Glutamatergic neuron (in vitro differentiated cells): ENCODE measurements around the gene DAZAP1. TPM values are rescaled to one million over a fixed set of nuclear protein-coding genes. Genes with fewer than 3 reads are reported as not detected.

Source experiments
- DNase-seq: peaks from one replicate; pipeline ENCODE4 v3.0.0; 2022
- H3K27ac Mint-ChIP-seq: one replicate; pipeline ENCODE4 v1.8.0; 2020; ENCODE audit warnings: mild to moderate bottlenecking, mixed read lengths, inconsistent platforms; ENCODE audit not compliant: unreplicated experiment
- H3K27me3 Mint-ChIP-seq: one replicate; pipeline ENCODE4 v1.8.0; 2020; ENCODE audit warnings: mild to moderate bottlenecking, moderate library complexity, mixed read lengths, inconsistent platforms; ENCODE audit not compliant: unreplicated experiment
- H3K36me3 Mint-ChIP-seq: one replicate; pipeline ENCODE4 v1.8.0; 2020; ENCODE audit warnings: mild to moderate bottlenecking, mixed read lengths, inconsistent platforms; ENCODE audit not compliant: unreplicated experiment
- H3K4me1 Mint-ChIP-seq: one replicate; pipeline ENCODE4 v1.8.0; 2020; ENCODE audit warnings: mild to moderate bottlenecking, low read depth, mixed read lengths, inconsistent platforms; ENCODE audit not compliant: unreplicated experiment
- H3K4me3 Mint-ChIP-seq: one replicate; pipeline ENCODE4 v1.8.0; 2020; ENCODE audit warnings: mild to moderate bottlenecking, mixed read lengths, inconsistent platforms; ENCODE audit not compliant: unreplicated experiment
- H3K9me3 Mint-ChIP-seq: one replicate; pipeline ENCODE4 v1.8.0; 2020; ENCODE audit warnings: mild to moderate bottlenecking, moderate library complexity, mixed read lengths, inconsistent platforms; ENCODE audit not compliant: unreplicated experiment
- total RNA-seq: library from RNA; stranded (reverse); fragmentation: NEBNext Ultra II Directional; extraction: Animal tissue kit (Norgen Biotek cat#: 25700); gene quantifications from one replicate; pipeline ENCODE4 v1.2.1, GENCODE V29; 2021; ENCODE audit not compliant: unreplicated experiment
- TF ChIP-seq, protein P1 (sequence below): fragments of 200-600 bp; sonication (generic); IDR thresholded peaks from one replicate; pipeline ENCODE4 v1.5.0; 2021; ENCODE audit not compliant: partially characterized antibody, unreplicated experiment

Gene DAZAP1
- total RNA-seq, 1 donor from 2014 or later, result 135 TPM

DNA sequence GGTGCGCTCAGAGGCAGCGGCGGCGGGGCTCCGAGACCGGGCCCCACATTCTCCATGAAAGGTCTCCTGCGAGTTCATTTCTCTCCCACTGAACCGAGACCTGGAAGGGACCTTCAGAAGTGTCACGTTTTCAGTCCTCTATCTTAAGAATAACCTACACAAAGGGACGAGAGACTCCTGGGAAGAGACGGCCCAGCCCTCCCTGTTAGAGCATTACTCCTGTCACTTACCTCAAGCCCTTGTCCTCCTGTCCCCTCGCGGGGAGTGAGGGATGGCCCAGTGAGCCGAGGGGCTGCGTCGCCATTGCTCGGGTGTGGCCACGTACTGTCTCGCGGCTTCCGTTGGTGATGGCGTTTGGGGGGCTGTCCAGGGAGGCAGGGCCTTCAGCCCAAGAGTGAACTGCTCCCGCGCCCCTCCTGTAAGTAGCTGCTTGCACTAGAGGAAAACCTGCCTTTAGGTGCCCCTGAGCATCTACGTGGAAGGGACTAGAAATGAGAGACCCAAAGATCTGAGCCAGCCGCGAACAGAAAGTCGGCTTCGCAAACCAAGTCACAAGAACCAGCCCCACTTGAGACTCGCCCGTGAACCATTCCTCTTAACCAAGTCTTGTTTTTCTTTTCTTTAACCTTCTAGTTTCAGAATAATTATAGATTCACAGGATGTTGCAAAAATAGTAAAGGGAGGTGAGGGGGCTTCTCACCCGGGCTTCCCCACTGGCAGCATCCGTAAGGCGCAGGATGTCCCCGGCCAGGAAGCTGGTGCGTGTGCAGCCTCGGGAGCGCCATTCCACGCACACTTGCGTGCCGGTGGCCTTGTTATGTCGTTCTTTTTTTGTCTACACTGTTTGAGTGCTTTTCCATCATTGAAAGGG lies 44.8 kb upstream of the DAZAP1 start:
- peaks cover 33% of the 10 kb centered on the region for H3K4me1 Mint-ChIP-seq
- H3K27me3 Mint-ChIP-seq, result peaks cover 4% of the 10 kb centered on the region
- H3K27ac Mint-ChIP-seq, result peak overlapping the region; percentile 49
- no peak overlapping the region for H3K4me3 Mint-ChIP-seq
- TF ChIP-seq, protein P1, sequence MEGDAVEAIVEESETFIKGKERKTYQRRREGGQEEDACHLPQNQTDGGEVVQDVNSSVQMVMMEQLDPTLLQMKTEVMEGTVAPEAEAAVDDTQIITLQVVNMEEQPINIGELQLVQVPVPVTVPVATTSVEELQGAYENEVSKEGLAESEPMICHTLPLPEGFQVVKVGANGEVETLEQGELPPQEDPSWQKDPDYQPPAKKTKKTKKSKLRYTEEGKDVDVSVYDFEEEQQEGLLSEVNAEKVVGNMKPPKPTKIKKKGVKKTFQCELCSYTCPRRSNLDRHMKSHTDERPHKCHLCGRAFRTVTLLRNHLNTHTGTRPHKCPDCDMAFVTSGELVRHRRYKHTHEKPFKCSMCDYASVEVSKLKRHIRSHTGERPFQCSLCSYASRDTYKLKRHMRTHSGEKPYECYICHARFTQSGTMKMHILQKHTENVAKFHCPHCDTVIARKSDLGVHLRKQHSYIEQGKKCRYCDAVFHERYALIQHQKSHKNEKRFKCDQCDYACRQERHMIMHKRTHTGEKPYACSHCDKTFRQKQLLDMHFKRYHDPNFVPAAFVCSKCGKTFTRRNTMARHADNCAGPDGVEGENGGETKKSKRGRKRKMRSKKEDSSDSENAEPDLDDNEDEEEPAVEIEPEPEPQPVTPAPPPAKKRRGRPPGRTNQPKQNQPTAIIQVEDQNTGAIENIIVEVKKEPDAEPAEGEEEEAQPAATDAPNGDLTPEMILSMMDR, result no peak
- H3K36me3 Mint-ChIP-seq, result peaks cover 5% of the 10 kb centered on the region
- H3K9me3 Mint-ChIP-seq, result peaks cover 2% of the 10 kb centered on the region
- no peak for DNase-seq

DNA sequence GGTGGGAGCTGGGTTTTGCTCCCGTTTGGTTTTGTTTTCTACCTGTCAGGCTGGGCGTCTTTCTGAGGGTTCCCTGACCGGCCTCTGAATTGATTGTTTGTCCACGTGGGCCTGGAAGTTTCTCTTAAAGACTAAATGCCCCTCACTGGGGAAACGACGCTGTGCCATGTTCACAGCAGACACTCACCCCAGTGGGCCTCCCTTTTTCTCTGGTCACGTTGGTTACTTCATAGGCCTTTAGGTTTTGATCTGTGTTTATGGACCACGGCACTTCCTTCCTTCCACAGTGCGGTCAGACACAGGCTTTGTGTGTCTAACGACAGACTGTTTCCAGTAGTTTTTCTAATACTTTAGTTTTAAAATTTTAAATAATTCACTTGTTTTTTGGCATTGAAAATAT lies 43.8 kb upstream of the DAZAP1 start:
- H3K9me3 Mint-ChIP-seq, result peaks cover 2% of the 10 kb centered on the region
- TF ChIP-seq, protein P1, result no peak
- no peak overlapping the region for H3K4me3 Mint-ChIP-seq
- H3K4me1 Mint-ChIP-seq, result peaks cover 27% of the 10 kb centered on the region
- DNase-seq, result no peak
- peaks cover 5% of the 10 kb centered on the region for H3K36me3 Mint-ChIP-seq
- H3K27ac Mint-ChIP-seq, result no peak overlapping the region
- H3K27me3 Mint-ChIP-seq, result peaks cover 2% of the 10 kb centered on the region

DNA sequence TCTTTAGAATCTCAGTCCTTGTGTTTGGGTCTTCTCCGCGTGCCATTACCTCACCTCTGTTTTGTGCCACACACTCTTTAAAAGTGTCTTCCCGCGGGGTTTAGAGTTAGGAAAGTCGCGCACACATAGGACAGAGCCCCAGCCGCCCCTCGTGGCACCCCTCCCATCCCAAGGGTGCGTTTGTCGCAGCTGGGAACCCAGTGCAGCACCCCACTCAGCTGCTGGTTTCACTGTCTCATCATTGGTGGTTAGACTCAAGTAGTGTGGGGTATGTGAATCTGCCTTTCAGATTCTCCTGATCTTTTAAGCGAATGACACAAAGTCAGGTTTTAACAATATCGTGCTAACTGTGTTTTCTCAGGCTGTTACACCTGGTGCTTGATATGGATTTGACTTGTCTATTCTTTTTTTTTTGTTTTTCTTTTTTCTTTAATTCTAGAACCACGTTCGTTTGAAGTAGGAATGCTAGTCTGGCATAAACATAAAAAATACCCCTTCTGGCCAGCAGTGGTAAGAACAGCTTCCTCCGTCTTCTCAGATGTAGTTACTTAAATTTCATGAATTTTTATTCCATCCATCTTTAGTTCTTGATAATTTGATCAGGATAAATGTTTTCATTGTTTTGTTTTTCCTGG lies 43.2 kb upstream of the DAZAP1 start:
- Mint-ChIP-seq H3K9me3 (peaks cover 2% of the 10 kb centered on the region), H3K27ac (no peak overlapping the region), H3K4me1 (peaks cover 25% of the 10 kb centered on the region), H3K27me3 (no peaks in the 10 kb centered on the region), H3K36me3 (peaks cover 5% of the 10 kb centered on the region), H3K4me3 (peak overlapping the region; percentile 18)
- no peak for DNase-seq
- TF ChIP-seq, protein P1, result peak; percentile 57

DNA sequence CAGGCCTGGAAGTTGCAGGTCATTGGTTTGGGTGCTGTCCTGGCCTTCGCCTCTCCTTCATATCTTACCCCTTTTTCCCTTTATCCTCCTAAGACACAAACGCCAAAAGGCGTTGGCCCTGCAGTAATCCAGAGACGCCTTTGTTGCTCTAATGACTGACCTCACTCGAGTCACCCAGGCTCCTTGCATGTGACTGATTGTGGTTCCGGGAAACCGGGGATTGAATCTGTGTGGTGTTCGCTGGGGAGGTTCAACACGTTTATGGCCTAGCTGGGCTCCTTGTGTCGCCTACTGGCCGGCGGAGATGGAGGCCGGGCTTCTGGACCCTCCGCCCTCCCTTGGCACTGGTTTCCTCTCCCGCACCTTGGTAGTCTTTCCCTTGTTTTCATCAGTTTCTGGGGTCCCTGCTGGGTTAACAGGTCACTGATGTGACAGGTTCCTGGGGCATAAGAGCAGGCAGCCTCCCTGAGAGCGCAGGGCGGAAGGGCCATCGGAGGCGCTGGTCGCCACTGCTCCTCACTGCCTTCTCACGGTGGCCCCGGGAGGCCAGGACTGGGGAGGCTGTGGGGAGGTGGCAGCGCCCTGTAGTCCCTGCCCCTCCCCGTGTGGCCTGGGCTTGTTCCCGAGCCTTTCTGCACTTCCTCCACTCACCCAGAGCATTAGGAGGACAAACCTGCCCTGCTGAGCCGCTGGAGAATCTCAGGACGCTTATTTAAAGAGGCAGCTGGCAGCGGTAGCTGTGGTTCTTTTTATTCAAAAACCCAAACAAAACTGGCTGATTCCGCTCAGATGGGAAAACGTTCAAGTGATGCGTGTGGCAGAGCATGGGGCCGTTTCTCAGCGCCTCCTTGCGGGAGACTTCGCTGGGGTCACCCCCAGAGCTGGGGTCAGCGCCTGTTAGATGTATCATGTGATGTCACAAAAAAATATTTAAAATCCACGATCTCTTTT lies 41.8 kb upstream of the DAZAP1 start:
- no peaks in the 10 kb centered on the region for H3K27me3 Mint-ChIP-seq
- TF ChIP-seq, protein P1, result no peak

More for the DNA sequence above, 41.8 kb upstream of the DAZAP1 start:
- Mint-ChIP-seq H3K9me3 (peaks cover 2% of the 10 kb centered on the region), H3K4me3 (no peak overlapping the region), H3K27ac (no peak overlapping the region), H3K4me1 (peaks cover 15% of the 10 kb centered on the region), H3K36me3 (peaks cover 5% of the 10 kb centered on the region)
- no peak for DNase-seq
